ENCODE measurements around the gene GALNT16.
"Not testable (repeated sequence)": the region's sequence is repeated elsewhere in the genome, so short reads cannot be mapped to it uniquely, and the experiment has no call there.

The GALNT16 gene

DNA sequence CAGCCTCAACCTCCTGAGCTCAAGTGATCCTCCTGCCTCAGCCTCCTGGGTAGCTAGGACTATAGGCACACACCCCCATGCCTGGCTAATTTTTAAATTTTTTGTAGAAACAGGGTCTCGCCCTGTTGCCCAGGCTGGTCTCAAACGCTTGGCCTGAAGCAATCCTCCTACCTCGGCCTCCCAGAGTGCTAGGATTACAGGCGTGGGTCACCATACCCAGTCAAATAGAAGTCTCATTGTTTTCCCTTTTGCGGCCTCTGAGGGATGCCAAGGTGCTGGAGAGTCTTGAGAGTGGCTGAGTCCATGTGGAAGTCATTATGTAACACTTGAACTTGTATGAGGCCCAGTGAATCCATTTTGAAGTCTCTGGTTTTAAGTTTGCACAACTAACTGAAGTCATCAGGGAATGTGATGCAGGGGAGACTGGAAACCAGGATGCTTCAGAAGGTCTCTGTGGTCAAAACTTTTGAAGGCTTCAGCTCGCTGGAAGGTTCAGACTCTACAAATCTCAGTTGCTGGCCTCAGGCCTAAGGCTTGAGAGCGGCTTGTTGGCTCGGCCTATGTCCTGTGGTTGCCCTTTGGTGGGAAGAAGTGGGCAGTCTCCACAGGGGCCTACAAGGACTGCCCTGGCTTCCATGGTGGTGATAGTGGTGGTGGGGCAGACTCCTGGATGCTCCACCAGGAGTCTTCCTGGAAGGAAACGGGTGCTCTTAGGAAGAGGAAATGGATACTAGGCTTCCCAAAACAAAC lies 29.2 kb downstream of the GALNT16 start:
- no peak for TF ChIP-seq RARB (CRISPR knock-in tag; IDR thresholded peaks at IDR 0.05)
- TF ChIP-seq, protein P1, sequence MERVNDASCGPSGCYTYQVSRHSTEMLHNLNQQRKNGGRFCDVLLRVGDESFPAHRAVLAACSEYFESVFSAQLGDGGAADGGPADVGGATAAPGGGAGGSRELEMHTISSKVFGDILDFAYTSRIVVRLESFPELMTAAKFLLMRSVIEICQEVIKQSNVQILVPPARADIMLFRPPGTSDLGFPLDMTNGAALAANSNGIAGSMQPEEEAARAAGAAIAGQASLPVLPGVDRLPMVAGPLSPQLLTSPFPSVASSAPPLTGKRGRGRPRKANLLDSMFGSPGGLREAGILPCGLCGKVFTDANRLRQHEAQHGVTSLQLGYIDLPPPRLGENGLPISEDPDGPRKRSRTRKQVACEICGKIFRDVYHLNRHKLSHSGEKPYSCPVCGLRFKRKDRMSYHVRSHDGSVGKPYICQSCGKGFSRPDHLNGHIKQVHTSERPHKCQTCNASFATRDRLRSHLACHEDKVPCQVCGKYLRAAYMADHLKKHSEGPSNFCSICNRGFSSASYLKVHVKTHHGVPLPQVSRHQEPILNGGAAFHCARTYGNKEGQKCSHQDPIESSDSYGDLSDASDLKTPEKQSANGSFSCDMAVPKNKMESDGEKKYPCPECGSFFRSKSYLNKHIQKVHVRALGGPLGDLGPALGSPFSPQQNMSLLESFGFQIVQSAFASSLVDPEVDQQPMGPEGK (CRISPR knock-in tag; IDR thresholded peaks at IDR 0.05; ENCODE audit: borderline replicate concordance): no peak
- TF ChIP-seq ZFP3 (CRISPR knock-in tag; IDR thresholded peaks at IDR 0.05): no peak
- TF ChIP-seq ZC3H10 (CRISPR knock-in tag; IDR thresholded peaks at IDR 0.05): no peak
- no peak for TF ChIP-seq ARNTL (CRISPR knock-in tag; IDR thresholded peaks at IDR 0.05; ENCODE audit: borderline replicate concordance, low read depth)
- TF ChIP-seq, protein P2, sequence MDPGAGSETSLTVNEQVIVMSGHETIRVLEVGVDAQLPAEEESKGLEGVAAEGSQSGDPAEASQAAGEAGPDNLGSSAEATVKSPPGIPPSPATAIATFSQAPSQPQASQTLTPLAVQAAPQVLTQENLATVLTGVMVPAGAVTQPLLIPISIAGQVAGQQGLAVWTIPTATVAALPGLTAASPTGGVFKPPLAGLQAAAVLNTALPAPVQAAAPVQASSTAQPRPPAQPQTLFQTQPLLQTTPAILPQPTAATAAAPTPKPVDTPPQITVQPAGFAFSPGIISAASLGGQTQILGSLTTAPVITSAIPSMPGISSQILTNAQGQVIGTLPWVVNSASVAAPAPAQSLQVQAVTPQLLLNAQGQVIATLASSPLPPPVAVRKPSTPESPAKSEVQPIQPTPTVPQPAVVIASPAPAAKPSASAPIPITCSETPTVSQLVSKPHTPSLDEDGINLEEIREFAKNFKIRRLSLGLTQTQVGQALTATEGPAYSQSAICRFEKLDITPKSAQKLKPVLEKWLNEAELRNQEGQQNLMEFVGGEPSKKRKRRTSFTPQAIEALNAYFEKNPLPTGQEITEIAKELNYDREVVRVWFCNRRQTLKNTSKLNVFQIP (CRISPR knock-in tag; IDR thresholded peaks at IDR 0.05; ENCODE audit: borderline replicate concordance, low read depth): no peak
- no peak for TF ChIP-seq SNAI2 (CRISPR knock-in tag; IDR thresholded peaks at IDR 0.05)
- TF ChIP-seq OSR1 (CRISPR knock-in tag; IDR thresholded peaks at IDR 0.05): no peak
- TF ChIP-seq, protein P3, sequence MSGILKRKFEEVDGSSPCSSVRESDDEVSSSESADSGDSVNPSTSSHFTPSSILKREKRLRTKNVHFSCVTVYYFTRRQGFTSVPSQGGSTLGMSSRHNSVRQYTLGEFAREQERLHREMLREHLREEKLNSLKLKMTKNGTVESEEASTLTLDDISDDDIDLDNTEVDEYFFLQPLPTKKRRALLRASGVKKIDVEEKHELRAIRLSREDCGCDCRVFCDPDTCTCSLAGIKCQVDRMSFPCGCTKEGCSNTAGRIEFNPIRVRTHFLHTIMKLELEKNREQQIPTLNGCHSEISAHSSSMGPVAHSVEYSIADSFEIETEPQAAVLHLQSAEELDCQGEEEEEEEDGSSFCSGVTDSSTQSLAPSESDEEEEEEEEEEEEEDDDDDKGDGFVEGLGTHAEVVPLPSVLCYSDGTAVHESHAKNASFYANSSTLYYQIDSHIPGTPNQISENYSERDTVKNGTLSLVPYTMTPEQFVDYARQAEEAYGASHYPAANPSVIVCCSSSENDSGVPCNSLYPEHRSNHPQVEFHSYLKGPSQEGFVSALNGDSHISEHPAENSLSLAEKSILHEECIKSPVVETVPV (CRISPR knock-in tag; IDR thresholded peaks at IDR 0.05): no peak
- no peak for TF ChIP-seq ZNF70 (CRISPR knock-in tag; IDR thresholded peaks at IDR 0.05)
- no peak for TF ChIP-seq ZFP30 (CRISPR knock-in tag; IDR thresholded peaks at IDR 0.05)
- TF ChIP-seq, protein P4, sequence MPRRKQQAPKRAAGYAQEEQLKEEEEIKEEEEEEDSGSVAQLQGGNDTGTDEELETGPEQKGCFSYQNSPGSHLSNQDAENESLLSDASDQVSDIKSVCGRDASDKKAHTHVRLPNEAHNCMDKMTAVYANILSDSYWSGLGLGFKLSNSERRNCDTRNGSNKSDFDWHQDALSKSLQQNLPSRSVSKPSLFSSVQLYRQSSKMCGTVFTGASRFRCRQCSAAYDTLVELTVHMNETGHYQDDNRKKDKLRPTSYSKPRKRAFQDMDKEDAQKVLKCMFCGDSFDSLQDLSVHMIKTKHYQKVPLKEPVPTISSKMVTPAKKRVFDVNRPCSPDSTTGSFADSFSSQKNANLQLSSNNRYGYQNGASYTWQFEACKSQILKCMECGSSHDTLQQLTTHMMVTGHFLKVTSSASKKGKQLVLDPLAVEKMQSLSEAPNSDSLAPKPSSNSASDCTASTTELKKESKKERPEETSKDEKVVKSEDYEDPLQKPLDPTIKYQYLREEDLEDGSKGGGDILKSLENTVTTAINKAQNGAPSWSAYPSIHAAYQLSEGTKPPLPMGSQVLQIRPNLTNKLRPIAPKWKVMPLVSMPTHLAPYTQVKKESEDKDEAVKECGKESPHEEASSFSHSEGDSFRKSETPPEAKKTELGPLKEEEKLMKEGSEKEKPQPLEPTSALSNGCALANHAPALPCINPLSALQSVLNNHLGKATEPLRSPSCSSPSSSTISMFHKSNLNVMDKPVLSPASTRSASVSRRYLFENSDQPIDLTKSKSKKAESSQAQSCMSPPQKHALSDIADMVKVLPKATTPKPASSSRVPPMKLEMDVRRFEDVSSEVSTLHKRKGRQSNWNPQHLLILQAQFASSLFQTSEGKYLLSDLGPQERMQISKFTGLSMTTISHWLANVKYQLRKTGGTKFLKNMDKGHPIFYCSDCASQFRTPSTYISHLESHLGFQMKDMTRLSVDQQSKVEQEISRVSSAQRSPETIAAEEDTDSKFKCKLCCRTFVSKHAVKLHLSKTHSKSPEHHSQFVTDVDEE (CRISPR knock-in tag; IDR thresholded peaks at IDR 0.05): no peak
- TF ChIP-seq ESRRG (CRISPR knock-in tag; IDR thresholded peaks at IDR 0.05): no peak
- no peak for TF ChIP-seq TCF4 (CRISPR knock-in tag; IDR thresholded peaks at IDR 0.05; ENCODE audit: borderline replicate concordance)
- TF ChIP-seq ZNF8 (CRISPR knock-in tag; IDR thresholded peaks at IDR 0.05): no peak
- TF ChIP-seq GLIS3 (CRISPR knock-in tag; IDR thresholded peaks at IDR 0.05): no peak
- no peak for TF ChIP-seq BACH2 (CRISPR knock-in tag; IDR thresholded peaks at IDR 0.05; ENCODE audit: borderline replicate concordance)
- no peak for TF ChIP-seq ZNF565 (CRISPR knock-in tag; conservative IDR thresholded peaks at IDR 0.05; ENCODE audit: low read depth)
- no peak for TF ChIP-seq PPARA (CRISPR knock-in tag; IDR thresholded peaks at IDR 0.05; ENCODE audit: borderline replicate concordance)
- no peak for TF ChIP-seq CSDC2 (CRISPR knock-in tag; IDR thresholded peaks at IDR 0.05)
- no peak for ATAC-seq

DNA sequence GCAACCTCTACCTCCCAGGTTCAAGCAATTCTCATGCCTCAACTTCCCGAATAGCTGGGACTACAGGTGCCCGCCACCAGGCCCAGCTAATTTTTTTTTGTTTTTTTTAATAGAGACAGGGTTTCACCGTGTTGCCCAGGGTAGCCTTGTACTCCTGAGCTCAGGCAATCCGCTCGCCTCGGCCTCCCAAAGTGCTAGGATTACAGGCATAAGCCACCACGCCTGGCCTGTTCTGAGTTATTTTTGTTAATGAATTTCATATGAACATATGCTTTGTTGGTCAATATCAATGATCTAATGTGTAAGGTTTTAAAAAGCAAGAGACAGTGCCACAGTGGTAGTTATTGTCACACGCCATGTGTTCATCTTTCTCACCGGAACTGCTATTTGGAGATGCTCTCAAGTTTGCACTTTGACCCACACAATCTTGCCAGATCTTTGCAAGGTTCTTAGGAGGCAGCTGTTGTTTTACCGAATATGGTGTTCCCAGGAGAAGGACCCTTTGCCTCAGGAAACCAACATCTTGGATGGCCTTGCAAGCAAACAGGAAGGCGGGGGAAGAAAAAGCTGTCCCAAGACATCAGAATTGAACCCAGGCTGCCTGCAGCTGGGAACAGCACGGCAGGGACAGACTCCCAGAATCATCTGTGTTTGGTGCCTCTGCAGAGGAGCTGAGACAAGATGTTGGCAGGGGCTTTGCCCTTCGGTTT lies 30.0 kb downstream of the GALNT16 start:
- TF ChIP-seq, protein P2 (CRISPR knock-in tag; IDR thresholded peaks at IDR 0.05; ENCODE audit: borderline replicate concordance, low read depth): no peak
- no peak for TF ChIP-seq ESRRG (CRISPR knock-in tag; IDR thresholded peaks at IDR 0.05)
- TF ChIP-seq TCF4 (CRISPR knock-in tag; IDR thresholded peaks at IDR 0.05; ENCODE audit: borderline replicate concordance): no peak
- no peak for TF ChIP-seq CSDC2 (CRISPR knock-in tag; IDR thresholded peaks at IDR 0.05)
- no peak for TF ChIP-seq OSR1 (CRISPR knock-in tag; IDR thresholded peaks at IDR 0.05)
- no peak for TF ChIP-seq ZFP30 (CRISPR knock-in tag; IDR thresholded peaks at IDR 0.05)
- TF ChIP-seq ISL1 (CRISPR knock-in tag; IDR thresholded peaks at IDR 0.05): no peak
- TF ChIP-seq GLIS3 (CRISPR knock-in tag; IDR thresholded peaks at IDR 0.05): no peak
- TF ChIP-seq PPARA (CRISPR knock-in tag; IDR thresholded peaks at IDR 0.05; ENCODE audit: borderline replicate concordance): no peak
- ATAC-seq: no peak

DNA sequence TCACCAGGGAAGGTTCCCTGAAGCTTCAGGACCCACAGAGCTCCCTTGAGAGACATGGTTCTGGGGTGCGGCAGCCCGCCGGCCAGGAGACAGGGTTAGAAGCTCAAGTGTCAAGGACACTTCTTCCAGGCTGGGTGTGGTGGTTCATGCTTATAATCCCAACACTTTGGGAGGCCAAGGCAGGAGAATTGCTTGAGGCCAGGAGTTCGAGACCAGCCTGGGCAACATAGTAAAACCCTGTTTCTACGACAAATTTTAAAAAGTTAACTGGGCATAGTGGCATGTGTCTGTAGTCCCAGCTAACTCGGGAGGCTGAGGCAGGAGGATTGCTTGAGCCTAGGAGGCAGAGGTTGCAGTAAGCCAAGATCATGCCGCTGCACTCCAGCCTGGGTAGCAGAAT lies 30.9 kb downstream of the GALNT16 start:
- ATAC-seq: not testable (repeated sequence)

Measured in SK-N-SH treated with all-trans-retinoic acid at 6 μM for 48 hours (cell line).